Suprapubic skin (tissue), 4 donors: ENCODE results near the gene SLC1A5. TPM values are rescaled to one million over a fixed set of nuclear protein-coding genes. Genes with fewer than 3 reads are reported as not detected.

Experiments
- DNase-seq, 2 donors: peaks; one replicate each; pipeline ENCODE4 v3.0.0-alpha.2; 2019; ENCODE audit warnings: low spot score in 2 of 2
- H3K27ac ChIP-seq: fragments of 200-600 bp; sonication (generic); one replicate; pipeline ENCODE4 v1.5.1; 2019
- H3K27me3 ChIP-seq: fragments of 200-600 bp; sonication (generic); one replicate; pipeline ENCODE4 v1.5.1; 2019
- H3K36me3 ChIP-seq: fragments of 200-600 bp; sonication (generic); one replicate; pipeline ENCODE4 v1.5.1; 2019
- H3K4me1 ChIP-seq: fragments of 200-600 bp; sonication (generic); one replicate; pipeline ENCODE4 v1.5.1; 2019
- H3K4me3 ChIP-seq: fragments of 200-600 bp; sonication (generic); one replicate; pipeline ENCODE4 v1.5.1; 2019; ENCODE audit warnings: mild to moderate bottlenecking
- H3K9me3 ChIP-seq: fragments of 200-600 bp; sonication (generic); one replicate; pipeline ENCODE4 v1.5.1; 2019
- CTCF ChIP-seq, 2 donors: fragments of 200-600 bp in 1 of 2; fragments of 450-650 bp in 1 of 2; sonication (generic) in 1 of 2; IDR thresholded peaks; one replicate each; pipeline ENCODE4 v1.5.1; 2016 to 2019; ENCODE audit warnings: antibody characterized with exemption in 2 of 2, mild to moderate bottlenecking in 1 of 2, moderate library complexity in 1 of 2
- EP300 ChIP-seq: sonication (generic); formaldehyde crosslinking; IDR thresholded peaks from one replicate; pipeline ENCODE4 v1.6.1; 2017; ENCODE audit warnings: antibody characterized with exemption
- POLR2A ChIP-seq, 2 donors: fragments of 450-650 bp; IDR thresholded peaks; one replicate each; pipeline ENCODE4 v1.6.1; 2017; ENCODE audit warnings: antibody characterized with exemption in 2 of 2, mild to moderate bottlenecking in 2 of 2, moderate library complexity in 2 of 2
- POLR2AphosphoS5 ChIP-seq, 3 donors: sonication (generic); formaldehyde crosslinking; IDR thresholded peaks; one replicate each; pipeline ENCODE4 v1.6.1; 2017; ENCODE audit warnings: antibody characterized with exemption in 3 of 3
- WGBS: methylation state at CpG from one replicate; pipeline ENCODE4 v1.1.5; 2018; 5-methylcytosine and 5-hydroxymethylcytosine counted together
- total RNA-seq, 4 donors: library from RNA; depleted of rRNA; stranded (reverse); fragments of >200 nt; gene quantifications; one replicate each; pipeline ENCODE4 v1.1.0, GENCODE V29; 2016

SLC1A5 gene
- total RNA-seq, 4 donors from 2014 or later: 79.4 to 191 (median 131) TPM

GRCh38 chr19:46755077-46755852 is 33.1 kb downstream of the SLC1A5 start:
- Histone ChIP-seq H3K4me1 (peaks cover 18% of the 10 kb centered on the region), H3K27ac (no peak overlapping the region), H3K36me3 (peaks cover 10% of the 10 kb centered on the region), H3K27me3 (no peaks in the 10 kb centered on the region), H3K4me3 (no peak overlapping the region), H3K9me3 (no peaks in the 10 kb centered on the region)
- TF ChIP-seq CTCF (IDR thresholded peaks at IDR 0.05) (no peak), POLR2A (IDR thresholded peaks at IDR 0.05) (no peak), EP300 (no peak), POLR2AphosphoS5 (IDR thresholded peaks at IDR 0.05) (no peak)
- DNase-seq: no peak
- WGBS: 82% methylated on average over 39 of the region's 39 CpGs

- 39% methylated on average over 4 of the region's 4 CpGs for WGBS
- H3K27ac ChIP-seq: no peak overlapping the region
- H3K4me3 ChIP-seq: no peak overlapping the region
- H3K9me3 ChIP-seq: no peaks in the 10 kb centered on the region
- no peaks in the 10 kb centered on the region for H3K27me3 ChIP-seq
- H3K4me1 ChIP-seq: peaks cover 8% of the 10 kb centered on the region
- TF ChIP-seq CTCF (IDR thresholded peaks at IDR 0.05) (peak; percentile 19 to 48), POLR2AphosphoS5 (IDR thresholded peaks at IDR 0.05) (no peak), EP300 (no peak), POLR2A (IDR thresholded peaks at IDR 0.05) (no peak)
- peaks cover 10% of the 10 kb centered on the region for H3K36me3 ChIP-seq
- no peak for DNase-seq
Observed at GRCh38 chr19:46753420-46754155, 34.8 kb downstream of the SLC1A5 start.

- no peaks in the 10 kb centered on the region for H3K36me3 ChIP-seq
- peaks cover 27% of the 10 kb centered on the region for H3K4me1 ChIP-seq
- no peak overlapping the region for H3K27ac ChIP-seq
- H3K9me3 ChIP-seq: no peaks in the 10 kb centered on the region
- no peak overlapping the region for H3K4me3 ChIP-seq
- DNase-seq: no peak
- 87% methylated on average over 21 of the region's 21 CpGs for WGBS
- peak; percentile 43 to 61 for TF ChIP-seq CTCF (IDR thresholded peaks at IDR 0.05)
- no peak for TF ChIP-seq POLR2A (IDR thresholded peaks at IDR 0.05)
- TF ChIP-seq POLR2AphosphoS5 (IDR thresholded peaks at IDR 0.05): no peak
- H3K27me3 ChIP-seq: no peaks in the 10 kb centered on the region
Observed at GRCh38 chr19:46748325-46749109, 39.9 kb downstream of the SLC1A5 start.

GRCh38 chr19:46746281-46747057 is 41.9 kb downstream of the SLC1A5 start, which contains the start of gene STRN4:
TSS of gene STRN4 (minus strand) at chr19:46746450. CDS start at chr19:46746430, 20 bp downstream.
- Histone ChIP-seq H3K4me1 (peaks cover 44% of the 10 kb centered on the region), H3K27ac (peak within 1 kb of the TSS; percentile 89), H3K4me3 (peak within 1 kb of the TSS; percentile 86), H3K27me3 (no peaks in the 10 kb centered on the region), H3K36me3 (no peaks in the 10 kb centered on the region), H3K9me3 (no peaks in the 10 kb centered on the region)
- WGBS: 3% methylated on average over 18 of the region's 74 CpGs
- DNase-seq: no peak
- no peak for TF ChIP-seq EP300
- TF ChIP-seq POLR2A (IDR thresholded peaks at IDR 0.05): peak in 1 of 2 donors; percentile 69
